SIG-M5 treated with dmso at 0.1 percent for 504 hours (cell line): ENCODE results near the gene USP11.

Source experiments
- DNase-seq: peaks from one replicate; lab custom pipeline; 2025; ENCODE audit not compliant: unreplicated experiment; lab: John Stamatoyannopoulos, UW

The USP11 gene

GRCh38 chrX:47224266-47224895, 8.4 kb upstream of the USP11 start:
- no peak for DNase-seq

- no peak for DNase-seq
Observed at GRCh38 chrX:47224896-47225290, 7.9 kb upstream of the USP11 start.

- no peak for DNase-seq
Observed at GRCh38 chrX:47226071-47226470, 6.7 kb upstream of the USP11 start.

GRCh38 chrX:47226531-47227333, 6.1 kb upstream of the USP11 start:
- DNase-seq = no peak

GRCh38 chrX:47227334-47227583, 5.5 kb upstream of the USP11 start:
- no peak for DNase-seq

GRCh38 chrX:47228550-47229270, 4.1 kb upstream of the USP11 start:
- DNase-seq = no peak

GRCh38 chrX:47229427-47229826, 3.4 kb upstream of the USP11 start:
- no peak for DNase-seq

GRCh38 chrX:47230136-47230868, 2.5 kb upstream of the USP11 start:
- DNase-seq = no peak

GRCh38 chrX:47231167-47231566, 1.6 kb upstream of the USP11 start:
- DNase-seq = no peak

GRCh38 chrX:47232197-47232802, 509 bp upstream of the USP11 start:
- no peak for DNase-seq

GRCh38 chrX:47233333-47234113, 714 bp downstream of the USP11 start:
- peak; percentile 96 for DNase-seq

GRCh38 chrX:47234583-47234982, 1.8 kb downstream of the USP11 start:
- no peak for DNase-seq

- no peak for DNase-seq
Observed at GRCh38 chrX:47235691-47236103, 2.9 kb downstream of the USP11 start.

- DNase-seq = no peak
Observed at GRCh38 chrX:47239199-47239598, 6.4 kb downstream of the USP11 start.

GRCh38 chrX:47239898-47240545, 7.2 kb downstream of the USP11 start:
- no peak for DNase-seq

- DNase-seq = no peak
Observed at GRCh38 chrX:47240619-47241018, 7.8 kb downstream of the USP11 start.

GRCh38 chrX:47241201-47242011, 8.6 kb downstream of the USP11 start:
- no peak for DNase-seq

- no peak for DNase-seq
Observed at GRCh38 chrX:47242321-47242720, 9.5 kb downstream of the USP11 start.

- no peak for DNase-seq
Observed at GRCh38 chrX:47243351-47243750, 10.5 kb downstream of the USP11 start.
